GM19455 (cell line): ENCODE data around the gene SLC6A5.

Source experiments
- ATAC-seq: cut with Tn5 transposase; IDR thresholded peaks from one replicate; pipeline ENCODE4 v1.9.1; 2021; ENCODE audit not compliant: unreplicated experiment

SLC6A5 gene

DNA sequence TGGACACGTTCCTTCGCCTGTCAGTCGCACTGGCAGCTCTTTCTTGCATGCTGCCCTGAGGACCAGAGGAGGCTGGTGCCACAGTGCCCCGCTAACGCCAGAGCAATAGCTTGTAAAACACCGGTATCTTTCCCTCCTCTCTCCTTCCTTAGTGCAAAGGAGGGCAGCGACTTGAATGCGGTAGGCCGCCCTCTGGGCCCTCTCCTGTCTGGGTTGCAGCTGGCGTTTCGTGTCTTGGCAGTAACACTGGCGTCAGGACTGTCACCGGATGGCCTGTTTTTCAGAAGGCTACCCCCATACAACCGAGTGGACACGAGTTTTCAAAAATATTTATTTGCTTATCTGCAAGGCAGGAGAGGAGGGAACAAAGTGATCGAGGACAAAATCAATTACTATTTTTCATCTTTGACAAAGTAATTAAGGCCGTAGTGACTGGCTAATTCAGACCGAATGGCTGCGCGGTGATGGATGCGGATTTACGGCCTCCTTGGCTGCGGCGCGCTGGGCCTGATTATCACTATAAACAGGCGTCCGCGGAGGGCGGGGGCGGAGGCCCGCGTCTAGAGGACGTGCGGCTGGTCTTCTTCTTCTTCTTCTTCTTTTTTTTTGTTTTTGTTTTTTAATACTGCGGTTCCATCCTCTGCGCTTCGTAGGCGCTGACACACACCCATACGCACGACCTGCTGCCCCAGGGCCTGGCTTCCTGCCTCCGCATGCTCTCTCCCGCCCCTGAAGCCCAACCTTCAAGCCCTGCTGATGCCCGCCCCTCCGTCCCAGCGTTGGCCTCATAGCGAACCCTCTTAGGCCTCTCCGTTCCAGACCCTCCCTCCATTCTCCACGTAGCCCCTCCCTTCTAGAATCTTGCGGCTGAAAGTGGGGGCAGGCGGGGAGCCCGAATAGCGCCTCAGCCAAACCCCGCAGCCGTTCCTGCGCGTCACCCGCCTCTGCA lies 2.9 kb upstream of the SLC6A5 start:
- ATAC-seq = no peak

DNA sequence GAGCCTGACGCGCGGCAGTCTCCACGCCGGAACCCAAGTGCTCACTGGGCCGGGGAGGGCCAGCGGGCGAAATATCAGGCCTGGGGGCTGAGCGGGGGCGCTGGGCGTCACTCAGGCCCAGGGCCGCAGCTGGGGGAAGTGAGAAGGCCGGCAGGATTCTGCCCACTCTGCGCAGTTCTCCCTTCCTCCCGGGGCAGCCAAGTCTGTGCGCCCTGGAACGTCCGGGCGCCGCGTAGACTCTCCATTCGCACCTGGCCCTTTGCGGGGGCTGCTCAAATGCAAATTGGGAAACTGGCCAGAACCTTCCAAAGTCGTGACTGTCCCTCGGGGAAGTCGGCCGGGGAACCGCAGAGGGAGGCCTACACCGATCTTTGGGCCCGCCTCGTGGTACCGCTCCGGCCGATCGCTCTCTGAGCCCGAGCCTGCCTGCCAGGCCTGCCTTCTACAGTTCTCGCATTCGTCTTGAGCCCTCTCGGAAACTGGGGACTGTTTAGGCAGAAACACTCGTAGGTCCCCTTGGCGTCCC lies 2.2 kb upstream of the SLC6A5 start:
- no peak for ATAC-seq

DNA sequence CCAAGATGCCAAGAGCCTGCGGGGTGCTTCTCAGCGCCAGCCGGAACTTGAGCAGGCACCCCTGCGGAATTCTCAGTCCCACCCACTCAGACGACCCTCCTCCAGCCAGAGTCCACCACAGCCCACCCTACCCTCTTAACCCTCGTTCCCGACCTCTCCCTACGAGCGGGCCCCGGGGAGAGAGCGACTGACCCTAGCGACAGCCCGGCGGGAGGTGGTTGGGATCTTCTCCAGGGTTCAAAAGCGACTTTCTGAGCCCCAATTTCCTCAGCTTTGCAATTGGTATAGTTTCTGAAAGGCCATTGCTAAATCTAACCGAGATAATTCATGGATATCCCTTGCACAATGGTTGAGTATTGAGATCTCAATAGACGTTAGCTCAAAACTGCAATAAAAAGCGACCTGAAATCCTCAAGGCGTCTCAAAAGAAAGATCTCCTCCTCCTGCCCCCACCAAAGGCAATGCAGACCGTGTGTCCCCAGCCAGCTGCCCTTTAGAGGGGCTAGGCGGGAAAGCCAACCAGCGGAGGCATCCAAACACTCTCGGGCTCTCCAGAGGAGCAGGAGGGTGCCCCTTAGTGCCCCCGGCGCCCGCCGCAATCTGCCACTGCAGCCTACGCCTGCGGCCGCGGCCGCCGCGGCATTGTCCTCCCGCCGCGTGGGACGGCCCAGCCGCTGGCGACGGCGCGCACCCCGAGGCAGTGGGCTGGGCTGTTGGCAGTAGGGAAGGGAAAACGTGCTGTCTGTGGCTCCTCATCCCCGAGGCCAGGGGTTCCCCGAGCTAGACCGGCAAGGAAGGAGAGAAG lies 1.5 kb upstream of the SLC6A5 start:
- ATAC-seq = no peak

DNA sequence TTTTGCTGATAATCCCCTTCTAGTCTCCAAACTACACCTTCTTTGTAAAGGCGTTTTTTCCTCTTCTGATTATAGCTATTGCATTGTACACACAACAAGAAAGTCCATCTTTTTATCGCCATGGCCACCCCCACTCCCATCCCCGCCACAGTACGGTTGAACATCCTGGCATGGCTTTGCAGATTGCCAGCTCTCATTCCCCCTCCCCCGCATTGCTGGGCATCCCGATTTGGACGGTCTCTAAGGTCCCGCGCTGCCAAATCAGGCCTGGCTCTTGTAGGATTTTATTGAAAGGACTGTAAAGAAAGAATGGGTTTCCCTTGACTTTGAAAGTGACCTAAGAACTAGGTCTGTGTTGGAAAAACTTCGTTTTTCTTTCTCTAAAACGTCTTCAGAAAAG lies 916 bp upstream of the SLC6A5 start:
- no peak for ATAC-seq

DNA sequence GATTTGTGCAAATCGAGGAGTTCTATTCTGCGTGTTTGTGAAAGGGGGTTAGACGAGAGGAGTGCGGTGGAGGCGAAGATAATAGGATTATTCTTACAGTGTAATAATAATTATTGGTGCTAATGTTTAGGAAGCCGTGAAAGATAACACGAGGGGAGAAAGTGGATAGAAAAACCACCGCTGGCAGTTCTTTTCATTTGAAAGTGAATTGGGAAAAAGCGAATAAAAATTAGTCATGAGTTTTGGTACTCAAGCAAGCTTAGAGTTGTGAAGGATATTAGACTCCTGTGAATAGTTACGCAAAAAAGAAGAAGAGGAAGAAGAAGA lies 575 bp downstream of the SLC6A5 start:
- no peak for ATAC-seq

DNA sequence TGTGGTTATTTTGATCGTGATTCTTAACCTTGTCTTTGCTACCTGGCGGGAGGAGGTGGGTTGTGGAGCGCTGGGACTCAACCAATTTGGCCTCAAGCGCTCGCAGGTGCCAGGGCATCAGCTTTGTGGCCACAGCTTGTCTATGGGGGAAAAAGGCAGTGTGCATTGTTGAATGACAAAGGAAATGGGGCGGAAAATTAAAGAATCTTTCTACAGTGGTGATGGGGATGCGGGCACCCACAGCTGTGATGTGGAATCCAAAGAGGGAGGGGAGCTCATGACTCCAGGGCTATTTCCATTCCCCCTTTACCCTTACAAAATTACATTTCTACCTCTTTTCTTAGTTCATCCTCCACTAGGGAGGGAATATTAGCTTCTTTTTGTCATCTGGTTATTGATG lies 1.1 kb downstream of the SLC6A5 start:
- no peak for ATAC-seq

DNA sequence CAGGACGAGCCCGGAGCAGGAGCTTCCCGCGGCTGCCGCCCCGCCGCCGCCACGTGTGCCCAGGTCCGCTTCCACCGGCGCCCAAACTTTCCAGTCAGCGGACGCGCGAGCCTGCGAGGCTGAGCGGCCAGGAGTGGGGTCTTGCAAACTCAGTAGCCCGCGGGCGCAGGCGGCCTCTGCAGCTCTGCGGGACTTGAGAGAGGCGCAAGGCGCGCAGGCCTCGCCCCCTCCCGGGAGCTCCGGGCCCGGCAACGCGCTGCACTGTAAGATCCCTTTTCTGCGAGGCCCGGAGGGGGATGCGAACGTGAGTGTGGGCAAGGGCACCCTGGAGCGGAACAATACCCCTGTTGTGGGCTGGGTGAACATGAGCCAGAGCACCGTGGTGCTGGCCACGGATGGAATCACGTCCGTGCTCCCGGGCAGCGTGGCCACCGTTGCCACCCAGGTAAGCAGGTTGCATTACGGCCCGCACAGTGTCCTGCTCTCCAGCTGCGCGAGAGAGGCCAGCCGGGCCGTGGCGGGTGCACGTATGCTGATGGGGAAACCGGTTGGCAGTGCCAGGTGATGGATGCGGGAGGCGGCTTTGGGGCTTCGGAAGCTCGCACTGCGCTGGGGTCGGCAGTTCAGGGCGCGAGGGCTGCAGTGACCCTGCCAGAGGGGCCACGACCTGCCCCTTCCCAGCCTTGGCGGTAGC lies 2.0 kb downstream of the SLC6A5 start:
- ATAC-seq = no peak

DNA sequence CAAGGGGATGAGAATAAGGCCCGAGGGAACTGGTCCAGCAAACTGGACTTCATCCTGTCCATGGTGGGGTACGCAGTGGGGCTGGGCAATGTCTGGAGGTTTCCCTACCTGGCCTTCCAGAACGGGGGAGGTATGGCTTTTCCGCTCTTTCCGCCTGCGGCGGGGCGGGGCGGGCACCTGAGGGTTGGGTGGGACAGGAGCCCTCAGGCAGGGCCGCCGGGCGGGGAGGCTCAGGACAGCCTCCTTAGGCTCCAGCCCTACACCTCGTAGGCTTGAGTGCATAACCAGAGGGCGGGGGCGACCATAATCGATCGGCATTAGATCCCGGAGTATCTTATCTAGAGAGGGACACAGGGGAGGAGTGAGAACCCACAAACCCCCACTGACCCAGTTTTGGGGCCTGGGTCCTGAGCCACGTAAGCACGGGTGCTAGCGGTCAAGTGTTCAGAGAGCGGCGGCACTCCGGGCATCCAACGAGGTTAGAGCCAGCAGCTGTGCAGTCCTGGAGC lies 4.9 kb downstream of the SLC6A5 start:
- no peak for ATAC-seq

DNA sequence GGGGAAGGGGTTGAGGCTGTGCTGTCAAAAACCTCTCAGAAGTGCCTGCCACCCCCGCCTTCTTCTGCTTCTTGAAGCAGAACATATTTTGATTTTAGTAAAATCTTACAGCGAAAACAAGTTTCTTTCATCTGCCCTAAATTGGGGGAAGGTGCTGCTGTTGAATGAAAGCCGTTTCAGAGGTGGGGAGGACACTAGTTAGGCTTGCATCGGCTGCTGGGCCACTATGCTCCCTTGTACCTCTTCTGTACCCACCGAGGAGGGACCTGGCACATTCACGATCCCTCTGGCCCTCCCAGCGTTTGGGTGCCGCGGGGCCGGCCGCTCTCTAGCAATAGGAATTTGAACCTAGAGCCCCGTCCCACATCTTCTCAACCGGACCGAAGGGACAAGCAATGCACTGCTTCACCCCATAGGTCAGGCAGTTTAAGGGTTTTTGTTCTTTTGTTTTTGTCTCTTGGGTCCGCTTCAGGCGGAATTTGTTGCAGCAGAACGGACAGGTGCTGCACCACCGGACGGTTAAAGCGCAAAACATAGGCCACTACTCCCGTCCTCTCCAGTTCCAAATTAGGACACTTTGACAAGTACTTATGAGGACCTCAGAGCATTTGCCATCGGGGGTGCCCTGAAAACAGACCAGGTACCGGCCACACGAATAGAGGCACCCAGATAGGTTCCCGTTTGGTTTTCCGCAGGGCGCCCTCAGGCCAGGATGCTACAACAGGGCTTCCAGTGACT lies 5.6 kb downstream of the SLC6A5 start:
- no peak for ATAC-seq

DNA sequence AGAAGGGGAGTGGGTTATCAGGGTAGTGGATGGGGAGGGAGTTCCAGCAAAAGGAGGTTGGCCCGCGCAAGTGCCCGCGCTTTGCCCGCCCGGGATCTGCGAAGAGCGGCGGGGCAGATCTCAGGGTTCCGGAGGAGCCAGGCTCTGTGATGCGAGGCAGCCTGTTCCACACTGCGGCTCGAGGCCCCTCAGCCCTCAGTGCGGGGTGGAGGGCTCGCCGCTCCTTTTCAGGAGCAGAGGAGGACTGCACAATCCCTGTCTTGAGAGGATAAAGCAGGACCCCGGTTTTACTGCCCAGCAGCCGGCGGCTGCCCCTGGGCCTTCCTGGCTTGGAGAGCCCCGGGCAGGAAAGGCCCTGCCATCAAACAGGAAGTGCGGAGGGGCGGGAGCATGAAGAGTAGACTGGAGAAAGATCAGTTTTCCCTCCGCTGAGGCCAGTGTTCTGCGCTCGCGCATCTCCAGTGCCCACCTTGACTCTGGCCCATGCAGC lies 6.2 kb downstream of the SLC6A5 start:
- ATAC-seq = no peak

DNA sequence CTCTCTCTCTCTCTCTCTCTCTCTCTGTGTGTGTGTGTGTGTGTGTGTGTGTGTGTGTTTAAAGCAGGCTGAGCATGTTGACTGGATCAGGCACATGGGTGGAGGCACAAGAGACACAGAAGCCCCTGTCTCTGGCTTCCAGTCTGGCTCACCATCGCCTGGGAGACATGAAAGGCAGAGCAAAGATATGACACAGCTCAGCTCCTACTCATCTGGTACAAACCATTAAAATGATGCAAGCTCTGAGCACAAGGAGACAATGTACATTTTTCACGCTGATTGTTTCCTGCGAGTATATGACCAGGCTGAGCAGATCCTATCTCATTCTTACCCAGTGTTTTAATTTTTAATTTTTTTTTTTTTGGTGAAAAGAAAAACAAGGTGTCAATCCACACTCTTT lies 9.5 kb downstream of the SLC6A5 start:
- no peak for ATAC-seq

DNA sequence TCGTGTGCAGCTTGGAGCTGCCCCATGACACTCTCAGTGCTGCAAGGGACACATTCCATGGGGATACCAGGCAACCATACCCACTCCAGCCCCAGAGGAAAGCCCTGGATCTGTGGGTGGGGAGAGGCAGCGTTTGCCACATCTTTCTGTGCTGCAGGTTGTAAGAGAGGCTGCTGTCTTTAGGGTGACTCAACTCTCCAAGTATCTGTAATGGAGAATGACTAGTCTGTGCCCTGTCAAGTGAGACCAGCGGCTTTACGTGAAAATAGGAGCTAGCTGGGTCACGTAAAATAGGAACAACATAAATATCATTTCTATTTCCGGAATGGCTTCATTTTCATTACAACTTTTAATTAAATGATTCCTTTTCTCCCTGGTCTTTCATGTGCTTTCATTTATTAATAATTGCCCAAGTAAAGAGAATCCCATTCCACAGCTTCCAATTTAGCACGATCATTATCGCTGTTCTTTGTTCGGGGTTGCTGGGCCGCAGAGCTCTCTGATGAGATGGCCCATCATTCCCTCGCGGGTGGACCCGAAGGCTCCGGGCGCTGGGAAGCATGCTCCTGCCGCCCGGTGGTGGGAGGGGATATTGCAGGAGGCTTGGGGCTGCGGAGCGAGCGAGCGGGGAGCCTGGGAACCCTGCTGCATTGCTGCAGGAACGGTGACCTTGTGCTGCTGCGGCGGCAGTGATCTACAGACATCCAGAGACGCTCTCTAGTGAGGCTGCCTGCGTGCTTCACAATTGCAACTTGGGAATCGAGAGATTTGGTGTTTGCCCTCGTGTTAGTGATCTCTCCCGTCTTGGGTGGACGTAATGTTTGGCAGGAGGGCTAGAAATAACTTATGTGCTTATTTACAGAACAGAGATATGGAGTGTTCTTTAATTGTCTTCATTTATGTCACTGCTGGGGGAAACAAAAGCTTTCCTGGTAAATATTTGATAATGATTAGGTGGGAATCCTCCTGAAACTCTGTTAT lies 10.6 kb downstream of the SLC6A5 start:
- peak; percentile 99 for ATAC-seq

DNA sequence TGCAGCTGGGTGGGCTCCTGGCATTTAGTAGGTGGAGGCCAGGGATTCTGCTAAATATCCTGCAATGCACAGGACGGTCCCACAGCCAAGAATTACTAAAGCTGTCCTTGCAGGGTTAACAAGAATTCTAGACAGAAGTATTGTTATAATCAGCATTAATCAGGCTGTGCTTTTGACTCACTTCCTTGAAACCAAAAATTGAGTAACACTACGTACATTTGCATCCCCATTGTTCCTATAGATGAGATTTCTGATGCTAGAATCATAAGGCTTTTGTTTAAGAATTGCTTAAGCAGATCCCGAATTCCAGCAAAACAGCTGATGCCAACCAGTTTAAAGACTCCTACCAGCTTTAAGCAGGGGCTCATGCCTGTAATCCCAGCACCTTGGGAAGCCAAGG lies 11.4 kb downstream of the SLC6A5 start:
- no peak for ATAC-seq

DNA sequence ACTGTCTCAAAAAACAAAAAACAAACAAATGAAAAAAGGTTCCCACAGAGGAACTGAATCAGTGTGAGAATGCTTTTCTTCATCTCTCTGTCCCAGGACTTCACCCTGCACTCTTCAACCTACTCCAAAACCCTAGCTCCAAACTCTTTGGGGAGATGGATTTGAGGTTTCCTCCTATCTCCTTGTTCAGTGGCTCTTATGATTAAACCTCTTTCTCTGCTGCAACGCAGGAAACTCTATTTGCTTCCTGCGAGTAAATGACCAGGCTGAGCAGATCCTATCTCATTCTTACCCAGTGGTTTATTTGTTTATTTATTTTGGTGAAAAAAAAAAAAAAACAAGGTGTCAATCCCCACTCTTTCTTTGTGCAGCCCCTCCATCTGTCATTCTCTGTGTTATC lies 12.0 kb downstream of the SLC6A5 start:
- no peak for ATAC-seq

DNA sequence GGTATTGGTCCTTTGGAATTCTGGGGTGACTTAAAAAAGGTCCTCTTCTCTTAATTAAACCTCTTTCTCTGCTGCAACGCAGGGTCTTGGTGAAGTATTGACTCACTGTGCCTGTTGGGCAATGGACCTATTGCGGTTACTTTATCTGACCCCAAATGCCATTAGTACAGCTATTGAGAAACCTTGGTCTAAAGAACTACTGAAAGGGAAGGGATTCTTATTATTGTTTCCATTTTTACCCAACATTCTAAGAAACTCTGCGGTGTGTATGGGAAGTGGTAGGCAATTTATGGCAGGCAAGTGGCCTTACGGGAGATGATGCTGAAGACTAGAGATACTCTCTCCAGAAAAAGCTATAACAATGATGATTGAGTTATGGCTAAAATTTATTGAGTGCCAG lies 12.5 kb downstream of the SLC6A5 start:
- no peak for ATAC-seq

DNA sequence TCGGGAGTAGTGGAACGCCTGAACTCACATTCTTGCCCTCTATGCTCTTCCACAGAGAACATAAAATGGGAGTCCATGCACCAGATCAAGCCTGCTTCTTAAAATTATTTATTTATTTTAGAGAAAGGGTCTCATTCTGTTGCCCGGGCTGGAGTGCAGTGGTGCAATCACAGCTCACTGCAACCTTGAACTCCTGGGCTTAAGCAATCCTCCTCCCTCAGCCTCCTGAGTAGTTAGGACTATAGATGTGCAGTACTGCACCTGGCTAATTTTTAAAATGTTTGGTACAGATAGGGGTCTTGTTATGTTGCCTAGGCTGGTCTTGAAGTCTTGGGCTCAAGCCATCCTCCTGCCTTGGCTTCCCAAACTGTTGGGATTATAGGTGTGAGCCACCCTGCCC lies 13.0 kb downstream of the SLC6A5 start:
- ATAC-seq = no peak

DNA sequence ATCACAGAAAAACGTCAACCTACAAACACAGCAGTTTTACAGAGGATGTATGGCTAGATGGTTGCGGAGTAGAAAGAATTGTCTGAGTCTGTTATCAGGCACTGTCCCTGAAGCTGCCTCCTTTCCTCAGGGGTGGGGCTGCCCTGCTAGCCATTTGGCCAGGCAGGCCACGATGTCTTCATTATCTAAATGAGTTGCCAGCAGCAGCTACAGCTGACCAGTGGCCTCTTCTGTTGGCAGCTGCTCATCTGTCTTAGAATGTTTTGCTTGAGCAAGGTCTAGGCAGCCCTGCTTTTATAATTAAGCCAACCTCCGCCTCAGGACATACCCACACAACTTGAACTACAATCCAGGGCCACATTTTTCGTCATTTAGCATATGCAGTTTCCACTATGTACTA lies 17.5 kb downstream of the SLC6A5 start:
- no peak for ATAC-seq

DNA sequence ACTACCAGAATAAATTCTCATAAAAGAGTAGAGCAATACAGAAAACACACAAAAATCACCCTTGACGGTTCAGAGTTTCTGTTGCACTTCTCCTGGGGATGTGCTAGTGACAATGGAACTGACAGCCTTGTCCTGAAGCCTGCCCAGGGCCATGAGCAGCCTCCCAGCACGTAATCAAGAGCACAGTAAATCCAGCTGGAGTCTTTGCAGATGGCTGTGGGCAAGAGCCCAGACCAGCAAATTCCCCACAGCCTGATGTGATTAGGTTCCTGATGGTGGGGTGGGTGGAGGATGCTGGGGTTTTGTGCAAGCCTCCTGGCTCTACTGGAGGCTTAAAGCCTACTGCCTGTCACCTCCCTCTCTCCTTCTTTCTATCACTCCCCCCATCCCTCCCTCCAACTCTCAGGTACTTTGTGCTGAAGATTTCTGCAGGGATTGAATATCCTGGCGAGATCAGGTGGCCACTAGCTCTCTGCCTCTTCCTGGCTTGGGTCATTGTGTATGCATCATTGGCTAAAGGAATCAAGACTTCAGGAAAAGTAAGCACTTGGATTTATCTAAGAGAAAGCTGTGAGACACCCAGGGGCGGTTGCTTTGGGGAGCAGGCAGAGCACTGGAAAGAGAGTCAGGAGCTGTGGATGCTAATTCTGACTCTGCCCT lies 18.1 kb downstream of the SLC6A5 start:
- ATAC-seq = no peak

DNA sequence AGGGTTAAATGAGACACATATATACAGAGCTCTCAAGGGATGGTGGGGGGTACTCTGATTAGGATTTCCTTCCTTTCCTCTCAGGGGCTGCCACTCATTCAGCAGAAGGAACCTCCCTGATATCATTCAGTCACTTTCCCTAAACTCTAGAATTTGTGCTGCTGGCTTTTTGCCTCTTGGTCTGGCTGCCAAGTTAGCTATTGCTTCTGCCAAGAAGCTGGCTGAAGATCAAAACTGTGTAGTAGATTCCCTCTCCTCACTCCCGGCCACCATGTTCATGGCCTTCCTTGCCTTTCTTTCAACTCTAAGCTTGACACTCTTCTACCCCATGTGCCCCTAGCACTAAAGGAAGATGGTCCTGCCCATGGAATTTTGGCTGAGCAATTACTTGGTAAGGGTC lies 18.7 kb downstream of the SLC6A5 start:
- ATAC-seq = no peak
